GM08714 (cell line): ENCODE results near the gene PSMD8.

Experiments
- H3K4me3 ChIP-seq: fragments of 200-500 bp; sonication (Bioruptor generic); 2 replicates; pipeline ENCODE4 v1.5.1; 2014; ENCODE audit warnings: mild to moderate bottlenecking, low read length, inconsistent platforms
- ZNF274 ChIP-seq: IDR thresholded peaks from 2 replicates; pipeline ENCODE4 v1.6.1; 2012; ENCODE audit warnings: mild to moderate bottlenecking, low read depth, low read length

Gene PSMD8

DNA sequence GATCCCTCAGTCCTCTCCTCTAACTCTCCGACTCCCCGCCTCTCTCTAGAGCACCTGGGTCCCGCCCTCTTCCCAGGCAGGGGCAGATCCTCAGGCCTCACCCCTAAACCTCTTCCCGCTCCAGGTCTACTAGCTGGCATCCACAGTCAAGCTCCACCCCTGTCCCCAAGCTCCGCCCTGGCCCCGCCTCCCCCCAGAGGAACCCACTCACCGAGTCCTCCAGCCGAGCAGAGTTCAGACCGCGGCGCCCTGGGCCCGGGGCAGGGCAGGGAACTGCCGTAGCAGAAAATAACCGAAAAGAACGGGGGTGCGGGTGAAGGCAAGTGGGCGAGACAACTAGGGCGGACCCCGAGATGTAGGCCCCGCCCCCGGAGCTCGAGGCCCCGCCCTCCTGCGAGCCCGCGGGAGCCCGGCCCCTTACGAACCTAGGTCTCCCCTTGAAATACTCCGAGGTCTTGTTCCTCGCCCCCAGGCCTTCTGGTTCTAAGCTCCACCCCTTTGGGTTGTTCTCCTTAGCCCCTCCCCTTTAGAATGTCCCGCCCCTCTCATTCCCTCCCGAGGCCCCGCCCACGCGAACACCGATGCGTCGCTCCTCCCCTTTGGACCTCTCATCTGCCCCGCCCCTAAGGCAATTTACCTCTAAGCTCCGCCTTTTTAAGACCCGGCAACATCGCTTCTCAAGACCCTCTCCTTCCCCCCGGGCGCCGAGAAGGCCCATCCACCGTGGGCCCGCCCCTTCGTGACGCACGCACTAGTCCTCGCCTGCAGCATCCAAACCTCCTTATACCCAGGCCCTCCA lies 13.4 kb downstream of the PSMD8 start, which contains the start of gene GGN:
TSS of gene GGN (minus strand) at position 485 of the 799 bp plus-strand sequence. CDS start 773 bp downstream, outside the sequence.
- no peak for TF ChIP-seq ZNF274
- peak within 1 kb of the TSS; percentile 53 for H3K4me3 ChIP-seq

DNA sequence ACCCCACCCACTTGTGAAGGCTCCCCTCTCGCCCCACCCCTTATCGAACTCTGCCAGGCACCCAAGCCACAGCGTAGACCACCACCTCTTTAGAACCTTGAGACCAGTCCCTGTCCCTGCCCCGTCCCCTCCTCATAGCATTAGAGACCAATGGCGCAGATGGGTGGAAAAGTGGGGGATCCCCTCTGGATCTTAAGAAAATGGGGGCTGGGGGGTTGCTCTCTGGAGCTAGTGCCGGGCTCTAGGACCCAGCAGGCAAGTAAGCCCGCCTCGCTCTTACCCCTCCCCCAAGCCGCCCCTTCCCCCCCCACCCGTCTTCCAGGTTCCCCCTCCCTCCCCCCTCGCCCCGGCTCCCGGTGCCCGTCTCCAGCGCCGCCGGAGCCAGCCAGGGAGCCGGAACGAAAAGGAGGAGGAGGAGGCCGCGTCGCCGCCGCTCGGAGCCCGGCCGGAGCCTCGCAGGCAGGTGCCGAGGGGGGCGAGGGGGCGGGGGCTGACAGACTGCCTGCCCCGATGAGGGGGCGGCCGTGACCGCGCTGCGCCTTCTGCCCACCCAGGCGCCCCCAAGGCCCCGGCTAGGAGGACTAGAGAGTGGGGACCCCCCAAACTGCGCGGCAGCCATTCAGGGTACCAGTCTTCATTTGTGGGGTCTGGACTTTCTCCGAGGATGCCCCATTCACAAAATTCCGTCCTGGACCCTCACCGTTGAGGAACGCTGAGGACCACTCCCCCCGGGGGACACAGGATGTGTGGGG lies 14.2 kb downstream of the PSMD8 start, which contains the start of gene SPRED3:
TSS of gene SPRED3 (plus strand) at position 349 of the 752 bp plus-strand sequence. CDS start 1,606 bp downstream, outside the sequence.
- peak within 1 kb of the TSS; percentile 53 for H3K4me3 ChIP-seq
- no peak for TF ChIP-seq ZNF274

DNA sequence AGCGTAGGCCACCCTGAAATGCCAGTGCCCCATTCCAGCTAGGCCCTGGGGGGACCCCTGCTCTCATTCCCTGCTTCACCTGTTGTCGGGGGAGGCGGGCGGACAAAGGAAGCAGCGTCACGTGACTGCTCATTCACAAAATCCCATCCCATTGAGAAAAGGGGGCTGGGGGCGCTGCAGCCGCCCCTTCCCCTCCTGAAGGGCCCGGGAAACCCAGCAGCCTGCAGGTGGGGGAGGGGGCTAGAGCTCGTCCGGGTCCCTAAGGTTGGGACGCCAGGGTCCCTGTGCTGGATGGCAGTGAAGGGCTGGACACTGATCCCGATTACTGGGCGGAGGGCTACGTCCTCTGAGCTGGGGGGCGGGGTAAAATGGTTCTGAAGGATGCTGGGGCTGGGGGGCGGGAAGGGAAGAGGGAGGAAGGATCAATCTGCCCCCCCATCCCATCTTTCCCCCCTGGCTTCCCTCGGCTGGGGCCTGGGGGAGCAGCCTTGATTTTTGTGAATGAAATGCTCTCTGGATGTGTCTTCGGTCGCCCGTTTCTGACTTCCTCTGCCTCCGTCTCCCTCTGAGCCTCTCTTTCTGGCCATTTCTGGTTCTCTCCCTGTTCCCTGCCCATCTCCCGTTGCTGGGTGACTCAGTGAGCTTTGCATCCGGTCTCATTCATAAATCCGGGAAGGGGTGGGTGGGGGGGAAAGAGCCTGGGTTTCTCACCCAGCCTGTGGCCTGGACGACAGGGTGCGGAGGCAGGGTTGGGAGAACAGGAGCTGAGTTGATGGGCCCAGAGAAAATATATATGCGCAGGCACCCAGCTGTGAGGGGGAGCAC lies 14.9 kb downstream of the PSMD8 start:
- H3K4me3 ChIP-seq = peak overlapping the region; percentile 7; the same call in 1 of the 2 replicates
- no peak for TF ChIP-seq ZNF274

DNA sequence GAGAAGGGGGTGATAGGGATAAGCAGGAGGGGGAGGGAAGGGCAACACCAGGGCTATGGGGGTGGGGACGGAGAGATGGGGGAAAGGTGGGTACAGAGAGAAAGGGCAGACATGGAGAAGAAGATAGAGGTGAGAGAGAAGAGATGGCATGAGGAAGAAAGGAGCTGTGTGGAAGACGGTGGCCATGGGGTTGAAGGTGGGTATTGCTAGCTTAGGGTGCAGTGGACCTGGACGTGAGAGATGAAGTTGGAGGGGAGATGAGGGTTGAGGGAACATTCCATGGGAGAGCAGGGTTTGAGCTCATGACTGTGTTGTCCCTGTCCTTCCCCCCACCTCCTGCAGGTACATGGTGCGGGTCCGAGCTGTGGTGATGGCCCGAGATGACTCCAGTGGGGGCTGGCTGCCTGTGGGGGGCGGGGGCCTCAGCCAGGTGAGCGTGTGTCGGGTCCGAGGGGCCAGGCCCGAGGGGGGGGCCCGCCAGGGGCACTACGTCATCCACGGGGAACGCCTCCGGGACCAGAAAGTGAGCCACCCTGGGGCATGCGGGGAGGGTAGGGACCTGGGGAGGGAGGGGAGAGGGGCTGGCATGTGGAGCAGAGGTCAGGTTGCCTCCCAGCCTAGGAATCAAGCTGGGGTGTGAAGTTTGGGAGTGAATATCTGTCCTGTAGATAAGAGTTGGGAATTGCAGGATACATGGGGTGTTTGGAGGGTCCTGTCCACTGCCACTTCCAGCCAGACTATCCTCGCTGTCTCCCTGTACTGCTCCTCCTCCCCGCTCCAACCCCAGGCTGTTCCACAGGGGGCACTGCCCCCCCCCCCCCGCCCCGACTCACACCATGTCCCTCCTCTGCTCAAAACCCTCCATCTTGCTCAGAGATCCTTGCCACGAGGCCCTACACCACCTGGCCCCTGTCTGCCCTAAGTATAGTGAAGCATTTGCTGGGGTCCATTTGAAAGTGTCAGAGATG lies 15.9 kb downstream of the PSMD8 start:
- no peak overlapping the region for H3K4me3 ChIP-seq

DNA sequence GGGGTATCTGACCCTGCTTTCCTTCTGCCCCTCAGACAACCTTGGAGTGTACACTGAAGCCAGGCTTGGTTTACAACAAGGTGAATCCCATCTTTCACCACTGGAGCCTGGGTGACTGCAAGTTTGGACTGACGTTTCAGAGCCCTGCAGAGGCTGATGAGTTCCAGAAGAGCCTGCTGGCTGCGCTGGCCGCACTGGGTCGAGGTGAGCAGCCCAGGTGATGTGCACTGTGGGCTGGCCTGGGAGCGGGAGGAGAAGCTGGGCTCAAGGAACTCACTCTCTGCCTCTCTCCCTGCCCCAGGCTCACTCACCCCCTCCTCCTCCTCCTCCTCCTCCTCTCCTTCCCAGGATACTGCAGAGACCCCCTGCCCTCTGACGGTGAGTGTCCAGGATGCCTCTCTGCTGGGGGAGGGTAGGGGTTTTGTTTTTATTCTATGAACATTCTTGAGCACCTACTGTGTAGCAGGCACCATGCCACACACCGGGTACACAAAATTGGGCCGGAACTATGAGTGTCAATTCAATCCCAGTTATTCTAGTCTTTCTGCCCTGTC lies 17.6 kb downstream of the PSMD8 start:
- no peak for TF ChIP-seq ZNF274
- no peak overlapping the region for H3K4me3 ChIP-seq

More for the DNA sequence above, 15.9 kb downstream of the PSMD8 start:
- no peak for TF ChIP-seq ZNF274

DNA sequence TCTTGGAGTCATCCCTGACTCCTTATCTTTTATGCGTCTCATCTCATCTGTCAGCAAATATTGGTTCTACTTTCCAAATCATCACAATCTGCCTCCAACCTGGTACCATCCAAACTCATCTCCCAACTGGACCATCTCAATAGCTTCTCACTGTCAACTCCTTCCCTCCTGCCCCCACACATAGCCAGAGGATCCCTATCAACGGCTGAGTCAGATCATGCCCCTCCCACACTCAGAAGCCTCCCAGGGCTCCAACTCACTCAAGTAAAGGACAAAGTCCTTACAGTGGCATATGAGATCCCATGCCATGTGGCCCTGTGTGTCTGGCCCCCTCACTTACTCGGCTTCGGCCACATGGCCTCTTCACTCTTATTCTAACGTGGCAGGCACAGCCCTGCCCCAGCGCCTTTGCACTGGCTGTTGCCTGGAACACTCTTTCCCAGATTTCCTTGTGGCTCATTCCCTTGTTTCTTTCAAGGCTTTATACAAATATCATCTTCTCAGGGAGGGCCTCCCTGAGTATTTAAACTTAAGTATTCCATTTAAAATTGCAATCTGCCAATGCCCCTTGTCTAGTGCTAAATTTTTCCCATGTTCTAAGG lies 18.4 kb downstream of the PSMD8 start:
- TF ChIP-seq ZNF274 = no peak
- H3K4me3 ChIP-seq = no peak overlapping the region

DNA sequence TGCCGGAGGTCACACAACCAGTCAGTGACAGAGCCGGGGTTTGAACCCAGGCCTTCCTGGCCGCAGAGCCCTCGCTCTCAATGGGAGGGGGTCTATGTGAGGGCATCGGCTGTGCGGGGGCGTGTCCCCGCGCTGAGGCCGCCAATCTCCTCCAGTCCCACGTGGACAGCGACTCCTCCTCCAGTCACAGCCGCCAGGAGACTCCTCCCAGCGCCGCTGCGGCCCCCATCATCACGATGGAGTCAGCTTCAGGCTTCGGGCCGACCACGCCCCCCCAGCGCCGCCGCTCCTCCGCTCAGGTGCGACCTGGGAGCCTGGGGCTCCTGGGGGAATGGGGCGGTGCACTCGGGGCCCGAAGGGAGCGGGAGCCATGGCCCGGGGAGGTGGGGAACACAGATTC lies 20.1 kb downstream of the PSMD8 start:
- H3K4me3 ChIP-seq = no peak overlapping the region
- no peak for TF ChIP-seq ZNF274

DNA sequence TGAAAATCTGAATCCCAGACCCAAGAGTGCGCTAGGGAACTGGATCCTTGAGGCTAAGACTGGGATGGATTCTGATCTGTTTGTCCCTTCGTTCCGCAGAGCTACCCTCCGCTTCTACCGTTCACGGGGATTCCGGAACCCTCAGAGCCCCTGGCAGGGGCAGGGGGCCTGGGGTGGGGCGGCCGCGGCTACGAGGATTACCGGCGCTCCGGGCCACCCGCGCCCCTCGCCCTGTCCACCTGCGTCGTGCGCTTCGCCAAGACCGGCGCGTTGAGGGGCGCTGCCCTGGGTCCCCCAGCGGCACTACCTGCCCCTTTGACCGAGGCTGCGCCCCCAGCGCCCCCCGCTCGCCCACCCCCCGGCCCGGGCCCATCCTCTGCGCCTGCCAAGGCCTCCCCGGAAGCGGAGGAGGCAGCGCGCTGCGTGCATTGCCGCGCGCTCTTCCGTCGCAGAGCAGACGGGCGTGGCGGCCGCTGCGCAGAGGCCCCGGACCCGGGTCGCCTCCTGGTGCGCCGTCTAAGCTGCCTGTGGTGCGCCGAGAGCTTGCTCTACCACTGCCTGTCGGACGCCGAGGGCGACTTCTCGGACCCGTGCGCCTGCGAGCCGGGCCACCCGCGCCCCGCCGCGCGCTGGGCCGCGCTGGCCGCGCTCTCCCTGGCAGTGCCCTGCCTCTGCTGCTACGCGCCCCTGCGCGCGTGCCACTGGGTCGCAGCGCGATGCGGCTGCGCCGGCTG lies 21.2 kb downstream of the PSMD8 start:
- TF ChIP-seq ZNF274 = no peak
- peak overlapping the region; percentile 33; the same call in 1 of the 2 replicates for H3K4me3 ChIP-seq

DNA sequence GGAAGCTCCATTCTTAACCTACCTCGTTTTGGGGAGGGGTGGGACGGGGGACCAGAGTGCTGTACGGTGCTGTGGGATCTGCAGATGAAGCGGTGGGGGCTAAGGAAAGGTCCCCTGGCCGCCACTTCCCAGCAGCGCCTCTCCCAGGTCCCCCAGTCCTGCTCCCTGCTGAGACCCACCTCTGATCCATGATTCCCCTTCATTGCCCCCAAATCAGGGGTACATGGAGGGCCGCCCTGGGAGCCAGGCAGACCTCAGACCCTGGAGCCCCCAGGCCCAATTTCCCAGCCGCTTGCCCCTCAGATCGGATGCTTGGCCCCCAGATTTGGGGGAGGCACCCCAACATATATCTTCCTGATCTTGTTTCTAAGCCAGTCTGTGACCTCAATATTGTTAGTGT lies 24.7 kb downstream of the PSMD8 start:
- H3K4me3 ChIP-seq = no peak overlapping the region
- no peak for TF ChIP-seq ZNF274

DNA sequence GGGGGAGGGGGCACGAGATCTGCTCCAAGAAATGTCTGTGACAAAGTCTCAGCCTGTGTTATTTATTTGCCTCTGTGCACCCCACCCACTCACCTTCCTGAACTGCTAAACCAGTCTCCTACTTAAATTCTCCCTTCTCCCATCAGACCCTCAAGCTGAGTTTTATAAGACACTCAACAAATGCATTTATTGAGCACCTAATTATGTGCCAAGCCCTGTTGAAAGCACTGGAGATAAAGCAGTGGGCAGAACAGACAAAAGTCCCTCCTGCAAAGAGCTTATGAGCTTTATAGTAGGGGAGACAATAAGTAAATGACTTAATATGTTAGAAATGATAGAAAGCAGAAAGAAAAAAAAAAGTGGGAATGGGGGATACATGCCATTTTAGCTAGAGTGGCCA lies 25.2 kb downstream of the PSMD8 start:
- no peak for TF ChIP-seq ZNF274

DNA sequence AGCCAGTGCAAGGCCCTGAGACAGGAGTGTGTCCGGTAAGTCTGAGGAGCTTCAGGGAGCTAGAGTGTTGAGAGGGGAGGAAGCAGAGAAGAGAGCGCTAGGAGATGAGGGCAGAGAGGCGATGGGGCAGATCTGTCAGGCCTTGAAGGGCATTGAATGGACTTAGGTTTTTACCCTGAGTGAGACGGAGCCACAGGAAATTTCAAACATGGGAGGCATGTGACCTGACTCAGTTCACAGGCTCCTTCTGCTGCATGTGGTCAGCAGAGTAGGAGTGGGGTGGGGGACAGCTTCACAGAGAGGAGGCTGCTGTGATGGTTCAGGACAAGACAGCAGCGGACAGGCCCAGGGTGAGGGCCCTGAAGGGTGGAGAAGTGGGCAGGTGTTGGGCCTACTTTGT lies 26.0 kb downstream of the PSMD8 start:
- H3K4me3 ChIP-seq = no peak overlapping the region
- no peak for TF ChIP-seq ZNF274

More for the DNA sequence above, 25.2 kb downstream of the PSMD8 start:
- no peak overlapping the region for H3K4me3 ChIP-seq

DNA sequence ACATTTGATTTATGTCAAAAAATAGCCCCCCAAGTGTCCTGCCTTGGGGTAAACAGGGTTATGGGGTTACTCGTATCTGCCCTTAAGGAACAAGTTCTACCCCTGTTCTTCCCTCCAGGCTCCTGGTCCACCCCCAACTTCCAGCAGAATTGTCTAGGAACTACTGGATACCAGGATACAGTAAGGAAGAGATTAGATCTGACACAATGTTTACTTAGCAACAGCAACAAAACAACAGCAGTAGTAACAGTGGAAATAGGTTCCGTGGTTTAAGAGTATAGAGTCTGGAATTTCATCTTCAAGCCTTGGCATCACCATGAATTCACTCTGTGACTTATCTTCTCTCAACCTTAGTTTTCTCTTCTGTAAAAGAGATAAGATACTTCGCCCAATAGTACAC lies 26.8 kb downstream of the PSMD8 start:
- TF ChIP-seq ZNF274 = no peak
- H3K4me3 ChIP-seq = no peak overlapping the region
